Heart left ventricle (tissue), 13 donors: ENCODE data around the gene RALB.

ENCODE experiments used
- CTCF ChIP-seq, 12 donors: fragments of 200-600 bp; sonication (generic) in 4 of 12; IDR thresholded peaks; one replicate each; pipeline versions ENCODE4 v1.5.0 to v1.8.0; 2018 to 2022; ENCODE audit warnings: antibody characterized with exemption in 12 of 12, mild to moderate bottlenecking in 5 of 12
- POLR2A ChIP-seq, 2 donors: fragments of 450-650 bp; IDR thresholded peaks; one replicate each; pipeline ENCODE4 v1.6.1; 2017; ENCODE audit warnings: antibody characterized with exemption in 2 of 2, mild to moderate bottlenecking in 2 of 2, moderate library complexity in 2 of 2
- donor health status: ischemic (EF 13 %, LVEDD 7.1; RV severe dilation, severe dysfunction).
- donor health status: DM: no; HTN: yes; CAD: no.
- donor health status: DM: no; HTN: no; CAD: no.
- donor health status: ischemic (EF 25% LVEDD 6.9; RV normal size, moderate dysfunction).
- donor health status: ischemic (EF 25% LVEDD 5.7; RV mildly dilated, moderate dysfunction).
- donor health status: ischemic (EF 35%, LVEDD 5.7; RV mildly dilated, moderate dysfunction).
- donor health status: nonischemic (EF 11% LVEDD 7.7; RV severe dilation, severe dysfunction).
- donor health status: DM: yes; HTN: yes; CAD: no.
- donor health status: PGD.
- donor health status: ischemic (EF 29% LVEDD 5.4; RV normal size, mild dysfunction).
- donor health status: nonischemic (EF 23%, LVEDD 6.1; RV moderate dilation, normal function).

GRCh38 chr2:120206022-120206581, 46.5 kb upstream of the RALB start:
- TF ChIP-seq CTCF (IDR thresholded peaks at IDR 0.05) (peak in 11 of 12 donors; percentile 17 to 53 (median 38)), POLR2A (IDR thresholded peaks at IDR 0.05) (no peak)
